Mammary epithelial cell (primary cell): ENCODE results near the gene FRAT2.

Source experiments
- EZH2 ChIP-seq: IDR thresholded peaks from 2 replicates; pipeline ENCODE4 v1.6.1; 2012; ENCODE audit warnings: low read length, inconsistent platforms, borderline replicate concordance
- TF ChIP-seq, protein P1 (sequence below), 2 donors: IDR thresholded peaks in 1 of 2; conservative IDR thresholded peaks in 1 of 2; 2 replicates each; pipeline ENCODE4 v1.5.1; 2011 to 2012; ENCODE audit warnings: inconsistent platforms in 2 of 2, low read length in 2 of 2, mild to moderate bottlenecking in 2 of 2, control low read depth in 1 of 2, low read depth in 1 of 2; ENCODE audit not compliant: insufficient read depth in 1 of 2; ENCODE audit errors: extremely low read depth in 1 of 2

DNA sequence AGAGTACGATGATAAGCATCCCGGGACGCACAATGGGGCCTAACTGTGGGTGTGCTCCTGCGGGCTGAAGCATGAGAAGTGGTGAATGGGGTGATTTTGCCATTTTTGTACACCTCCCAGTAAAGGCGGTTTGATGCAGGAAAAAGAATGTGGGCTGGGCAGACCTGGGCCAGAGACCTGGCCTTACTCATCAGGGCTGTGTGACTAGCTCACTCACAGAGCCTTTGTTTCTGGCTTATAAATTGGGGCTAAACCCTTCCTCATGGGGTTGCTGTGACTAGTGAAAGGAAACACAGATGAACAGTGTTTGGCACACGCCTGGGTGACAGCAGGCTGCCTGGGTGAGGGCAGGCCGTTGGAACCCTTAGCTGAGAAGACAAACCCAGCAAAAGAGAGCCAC, 48.6 kb upstream of the FRAT2 start:
- TF ChIP-seq, protein P1, sequence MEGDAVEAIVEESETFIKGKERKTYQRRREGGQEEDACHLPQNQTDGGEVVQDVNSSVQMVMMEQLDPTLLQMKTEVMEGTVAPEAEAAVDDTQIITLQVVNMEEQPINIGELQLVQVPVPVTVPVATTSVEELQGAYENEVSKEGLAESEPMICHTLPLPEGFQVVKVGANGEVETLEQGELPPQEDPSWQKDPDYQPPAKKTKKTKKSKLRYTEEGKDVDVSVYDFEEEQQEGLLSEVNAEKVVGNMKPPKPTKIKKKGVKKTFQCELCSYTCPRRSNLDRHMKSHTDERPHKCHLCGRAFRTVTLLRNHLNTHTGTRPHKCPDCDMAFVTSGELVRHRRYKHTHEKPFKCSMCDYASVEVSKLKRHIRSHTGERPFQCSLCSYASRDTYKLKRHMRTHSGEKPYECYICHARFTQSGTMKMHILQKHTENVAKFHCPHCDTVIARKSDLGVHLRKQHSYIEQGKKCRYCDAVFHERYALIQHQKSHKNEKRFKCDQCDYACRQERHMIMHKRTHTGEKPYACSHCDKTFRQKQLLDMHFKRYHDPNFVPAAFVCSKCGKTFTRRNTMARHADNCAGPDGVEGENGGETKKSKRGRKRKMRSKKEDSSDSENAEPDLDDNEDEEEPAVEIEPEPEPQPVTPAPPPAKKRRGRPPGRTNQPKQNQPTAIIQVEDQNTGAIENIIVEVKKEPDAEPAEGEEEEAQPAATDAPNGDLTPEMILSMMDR (conservative IDR thresholded peaks at IDR 0.05 in 1 of 2, IDR thresholded peaks at IDR 0.05 in 1 of 2; ENCODE audit: extremely low read depth in 1 of 2, insufficient read depth in 1 of 2, low read depth in 1 of 2, low read length in 2 of 2) = no peak
- no peak for TF ChIP-seq EZH2
